NB4 (cell line): Measurements from ENCODE around the gene MYZAP.

Source experiments
- DNase-seq: peaks from one replicate; pipeline ENCODE4 v3.0.0; 2010; ENCODE audit warnings: low read depth
- H3K4me3 ChIP-seq: one replicate; pipeline ENCODE4 v1.5.1; 2011; ENCODE audit warnings: mild to moderate bottlenecking, low read depth, low read length, moderate library complexity
- MYC ChIP-seq: IDR thresholded peaks from 2 replicates; pipeline ENCODE4 v1.6.1; 2011; ENCODE audit warnings: low read depth, low read length
- POLR2A ChIP-seq: IDR thresholded peaks from 2 replicates; pipeline ENCODE4 v1.6.1; 2011; ENCODE audit warnings: mild to moderate bottlenecking; ENCODE audit not compliant: insufficient read length; ENCODE audit errors: extremely low read depth
- TF ChIP-seq, protein P1 (sequence below): IDR thresholded peaks from one replicate; pipeline ENCODE4 v1.5.1; 2012; ENCODE audit warnings: low read depth, low read length
- TF ChIP-seq, protein P2 (sequence below): IDR thresholded peaks from 2 replicates; pipeline ENCODE4 v1.6.1; 2011; ENCODE audit warnings: low read depth, low read length

MYZAP gene

DNA sequence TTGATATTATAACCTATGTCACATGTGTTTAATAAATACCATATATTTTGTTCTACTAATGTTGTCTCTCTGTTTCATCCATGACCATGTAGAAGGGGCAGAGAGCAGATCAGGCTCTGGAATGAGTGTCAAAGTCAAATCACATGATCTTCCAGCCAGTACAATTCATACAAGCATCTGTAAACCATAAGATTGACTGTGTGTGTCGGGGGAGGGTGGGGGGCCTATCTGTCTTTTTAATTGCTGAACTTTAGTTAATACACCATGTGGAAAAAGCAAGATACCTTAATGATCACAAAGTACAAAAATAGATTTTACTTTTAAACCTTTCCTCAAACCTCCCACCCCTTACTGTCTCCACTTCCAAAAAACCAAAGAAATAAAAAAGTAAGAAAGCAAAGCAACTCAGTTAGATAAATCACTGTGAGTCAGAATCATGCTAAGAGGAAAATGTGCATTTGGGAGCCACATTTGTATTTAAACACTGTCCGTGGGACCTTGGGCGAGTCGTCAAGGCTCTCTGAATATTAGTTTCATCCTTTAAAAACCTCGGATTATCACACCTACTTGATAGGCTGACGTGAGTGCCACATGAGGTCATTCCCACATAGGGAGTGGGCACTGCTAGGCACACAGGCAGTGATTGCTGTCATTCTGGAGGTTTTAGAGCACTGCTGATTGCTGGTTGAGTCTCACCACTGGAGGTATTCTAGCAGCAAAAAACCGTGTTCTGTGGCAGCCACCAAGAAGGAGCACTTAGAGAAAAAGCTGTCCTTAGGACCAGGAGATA lies 93.8 kb downstream of the MYZAP start:
- DNase-seq: no peak
- TF ChIP-seq MYC (no peak), POLR2A (no peak)
- TF ChIP-seq, protein P1, sequence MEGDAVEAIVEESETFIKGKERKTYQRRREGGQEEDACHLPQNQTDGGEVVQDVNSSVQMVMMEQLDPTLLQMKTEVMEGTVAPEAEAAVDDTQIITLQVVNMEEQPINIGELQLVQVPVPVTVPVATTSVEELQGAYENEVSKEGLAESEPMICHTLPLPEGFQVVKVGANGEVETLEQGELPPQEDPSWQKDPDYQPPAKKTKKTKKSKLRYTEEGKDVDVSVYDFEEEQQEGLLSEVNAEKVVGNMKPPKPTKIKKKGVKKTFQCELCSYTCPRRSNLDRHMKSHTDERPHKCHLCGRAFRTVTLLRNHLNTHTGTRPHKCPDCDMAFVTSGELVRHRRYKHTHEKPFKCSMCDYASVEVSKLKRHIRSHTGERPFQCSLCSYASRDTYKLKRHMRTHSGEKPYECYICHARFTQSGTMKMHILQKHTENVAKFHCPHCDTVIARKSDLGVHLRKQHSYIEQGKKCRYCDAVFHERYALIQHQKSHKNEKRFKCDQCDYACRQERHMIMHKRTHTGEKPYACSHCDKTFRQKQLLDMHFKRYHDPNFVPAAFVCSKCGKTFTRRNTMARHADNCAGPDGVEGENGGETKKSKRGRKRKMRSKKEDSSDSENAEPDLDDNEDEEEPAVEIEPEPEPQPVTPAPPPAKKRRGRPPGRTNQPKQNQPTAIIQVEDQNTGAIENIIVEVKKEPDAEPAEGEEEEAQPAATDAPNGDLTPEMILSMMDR: no peak
- TF ChIP-seq, protein P2, sequence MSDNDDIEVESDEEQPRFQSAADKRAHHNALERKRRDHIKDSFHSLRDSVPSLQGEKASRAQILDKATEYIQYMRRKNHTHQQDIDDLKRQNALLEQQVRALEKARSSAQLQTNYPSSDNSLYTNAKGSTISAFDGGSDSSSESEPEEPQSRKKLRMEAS: no peak
- no peak overlapping the region for H3K4me3 ChIP-seq

DNA sequence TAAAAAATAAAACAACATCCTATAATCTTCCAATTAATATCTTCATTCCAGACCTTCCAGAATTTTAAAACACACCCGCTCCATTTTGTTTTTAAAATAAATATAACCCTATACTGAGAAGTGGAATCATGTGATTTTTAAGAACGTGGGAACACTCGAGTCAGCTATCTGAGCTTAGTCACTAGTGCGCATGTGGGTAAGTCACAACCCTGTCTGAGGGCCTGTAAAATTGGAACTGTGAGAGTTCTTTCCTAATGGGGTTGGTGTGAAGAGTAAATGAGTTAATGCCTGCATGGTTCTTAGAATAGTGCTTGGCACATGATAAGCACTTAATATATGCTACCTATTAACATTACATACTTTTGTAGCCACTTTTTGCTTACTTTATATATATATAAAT lies 95.0 kb downstream of the MYZAP start:
- DNase-seq: no peak
- no peak overlapping the region for H3K4me3 ChIP-seq
- TF ChIP-seq MYC (no peak), POLR2A (no peak)
- TF ChIP-seq, protein P1: no peak
- TF ChIP-seq, protein P2: no peak

DNA sequence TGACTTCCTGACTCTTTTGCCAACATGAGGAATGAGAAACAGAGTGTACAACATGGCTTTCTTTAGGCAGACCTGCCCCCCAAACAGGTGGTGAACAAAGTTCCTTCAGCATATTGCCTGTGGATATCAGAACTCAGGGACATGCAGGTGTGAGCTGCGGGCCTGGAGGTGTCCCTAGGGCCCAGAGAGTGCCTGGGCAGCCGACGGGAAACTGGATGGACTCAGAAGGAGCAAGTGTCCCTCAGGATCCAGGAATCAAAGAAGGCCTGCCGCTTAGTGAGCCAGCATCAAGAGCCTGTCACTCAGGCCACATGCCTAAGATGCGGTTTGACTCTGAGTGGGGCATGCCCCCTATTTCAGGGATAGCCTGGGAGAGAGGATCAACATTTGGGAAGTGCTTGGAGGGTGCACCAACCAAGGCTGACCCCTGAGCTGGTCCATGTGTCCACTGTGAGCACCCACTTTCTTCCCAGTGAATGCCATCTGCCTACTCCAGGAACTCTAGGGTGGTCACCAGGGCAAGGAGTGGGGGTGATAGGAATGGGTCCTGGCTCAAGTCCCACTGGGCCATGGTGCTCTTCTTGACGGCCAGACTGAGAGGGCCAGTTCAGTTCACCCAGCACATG lies 98.8 kb downstream of the MYZAP start:
- no peak for DNase-seq
- H3K4me3 ChIP-seq: no peak overlapping the region
- TF ChIP-seq POLR2A: no peak
- no peak for TF ChIP-seq MYC
- TF ChIP-seq, protein P2: no peak
- TF ChIP-seq, protein P1: no peak

DNA sequence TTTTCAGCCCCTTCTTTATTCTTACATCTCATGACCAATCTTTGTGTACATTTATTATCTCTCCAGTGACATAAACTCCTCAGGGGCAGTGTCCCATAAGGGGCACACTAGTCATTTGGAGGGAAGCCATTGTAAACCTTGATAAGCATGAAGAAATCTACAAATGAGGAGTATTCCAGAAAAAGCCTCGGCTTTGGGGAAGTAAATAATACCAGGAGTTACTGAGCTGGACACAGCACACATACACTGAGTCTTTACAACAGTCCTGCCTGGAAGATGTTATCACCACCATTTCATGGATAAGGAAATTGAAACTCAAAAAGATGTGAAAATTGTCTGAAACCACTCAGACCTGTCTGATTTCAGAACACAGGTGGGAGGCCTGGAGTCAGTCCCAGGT lies 99.4 kb downstream of the MYZAP start:
- DNase-seq: no peak
- TF ChIP-seq, protein P1: no peak
- no peak for TF ChIP-seq POLR2A
- TF ChIP-seq, protein P2: no peak
- no peak for TF ChIP-seq MYC
- no peak overlapping the region for H3K4me3 ChIP-seq

DNA sequence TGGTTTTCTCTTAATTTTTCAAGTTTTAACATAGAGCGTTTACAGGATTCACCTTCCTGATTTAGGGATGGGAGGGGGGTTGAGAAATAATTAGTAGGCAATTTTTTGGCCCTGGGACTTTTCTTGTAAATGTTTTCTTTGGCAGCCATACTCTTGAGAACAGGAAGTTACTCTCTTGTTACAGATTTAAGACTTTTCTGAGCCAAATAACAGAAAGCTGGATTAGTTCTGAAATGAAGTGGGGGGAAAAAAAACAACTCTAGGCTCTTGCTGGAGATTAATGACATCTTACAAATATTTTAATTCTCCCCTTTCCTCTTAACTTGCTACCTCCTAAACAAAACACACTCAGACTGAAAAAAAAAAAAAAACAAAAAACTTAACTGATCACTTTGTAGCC lies 101.0 kb downstream of the MYZAP start:
- no peak for DNase-seq
- H3K4me3 ChIP-seq: no peak overlapping the region
- TF ChIP-seq MYC (no peak), POLR2A (no peak)
- TF ChIP-seq, protein P2: no peak
- TF ChIP-seq, protein P1: no peak
